Measurements from ENCODE around the gene SV2C.
A peak's percentile ranks its signal among the peaks of the same experiment; 100 is the strongest.
"Not testable (repeated sequence)": the region's sequence is repeated elsewhere in the genome, so short reads cannot be mapped to it uniquely, and the experiment has no call there.

Gene SV2C

GRCh38 chr5:76291305-76292077 lies 208.3 kb downstream of the SV2C start:
- no peaks in the 10 kb centered on the region for H3K9me3 Mint-ChIP-seq (ENCODE audit: low read depth)
- no peak overlapping the region for H3K4me3 Mint-ChIP-seq
- no peak overlapping the region for H3K27ac Mint-ChIP-seq
- H3K36me3 Mint-ChIP-seq = no peaks in the 10 kb centered on the region
- no peaks in the 10 kb centered on the region for H3K4me1 Mint-ChIP-seq (ENCODE audit: low read depth)
- no peaks in the 10 kb centered on the region for H3K27me3 Mint-ChIP-seq

- Mint-ChIP-seq H3K4me1 (ENCODE audit: low read depth) (no peaks in the 10 kb centered on the region), H3K27me3 (no peaks in the 10 kb centered on the region), H3K4me3 (no peak overlapping the region), H3K27ac (no peak overlapping the region), H3K9me3 (ENCODE audit: low read depth) (no peaks in the 10 kb centered on the region), H3K36me3 (no peaks in the 10 kb centered on the region)
Observed at GRCh38 chr5:76292620-76293322, 209.6 kb downstream of the SV2C start.

GRCh38 chr5:76294573-76294972 lies 211.4 kb downstream of the SV2C start:
- no peaks in the 10 kb centered on the region for H3K27me3 Mint-ChIP-seq
- no peaks in the 10 kb centered on the region for H3K9me3 Mint-ChIP-seq (ENCODE audit: low read depth)
- H3K4me1 Mint-ChIP-seq (ENCODE audit: low read depth) = peaks cover 10% of the 10 kb centered on the region
- no peak overlapping the region for H3K27ac Mint-ChIP-seq
- H3K4me3 Mint-ChIP-seq = no peak overlapping the region
- no peaks in the 10 kb centered on the region for H3K36me3 Mint-ChIP-seq

- H3K27me3 Mint-ChIP-seq = no peaks in the 10 kb centered on the region
- H3K4me3 Mint-ChIP-seq = no peak overlapping the region
- no peaks in the 10 kb centered on the region for H3K36me3 Mint-ChIP-seq
- no peaks in the 10 kb centered on the region for H3K9me3 Mint-ChIP-seq (ENCODE audit: low read depth)
- H3K27ac Mint-ChIP-seq = no peak overlapping the region
- H3K4me1 Mint-ChIP-seq (ENCODE audit: low read depth) = peaks cover 19% of the 10 kb centered on the region
Observed at GRCh38 chr5:76298852-76299251, 215.7 kb downstream of the SV2C start.

- Mint-ChIP-seq H3K4me3 (no peak overlapping the region), H3K27me3 (no peaks in the 10 kb centered on the region), H3K36me3 (no peaks in the 10 kb centered on the region), H3K4me1 (ENCODE audit: low read depth) (peaks cover 26% of the 10 kb centered on the region), H3K9me3 (ENCODE audit: low read depth) (peaks cover 5% of the 10 kb centered on the region), H3K27ac (no peak overlapping the region)
Observed at GRCh38 chr5:76299592-76299991, 216.4 kb downstream of the SV2C start.

- Mint-ChIP-seq H3K4me1 (ENCODE audit: low read depth) (peaks cover 26% of the 10 kb centered on the region), H3K9me3 (ENCODE audit: low read depth) (peaks cover 12% of the 10 kb centered on the region)
- not testable (repeated sequence) for H3K4me3 Mint-ChIP-seq, H3K27ac Mint-ChIP-seq, H3K27me3 Mint-ChIP-seq, H3K36me3 Mint-ChIP-seq
Observed at GRCh38 chr5:76301932-76302331, 218.7 kb downstream of the SV2C start.

GRCh38 chr5:76302661-76303060 lies 219.5 kb downstream of the SV2C start:
- H3K27me3 Mint-ChIP-seq, H3K4me3 Mint-ChIP-seq, H3K27ac Mint-ChIP-seq, H3K36me3 Mint-ChIP-seq: not testable (repeated sequence)
- H3K9me3 Mint-ChIP-seq (ENCODE audit: low read depth) = peaks cover 12% of the 10 kb centered on the region
- peaks cover 26% of the 10 kb centered on the region for H3K4me1 Mint-ChIP-seq (ENCODE audit: low read depth)

- peaks cover 4% of the 10 kb centered on the region for H3K36me3 Mint-ChIP-seq
- peak overlapping the region; percentile 58 for H3K27ac Mint-ChIP-seq
- H3K9me3 Mint-ChIP-seq (ENCODE audit: low read depth) = peaks cover 12% of the 10 kb centered on the region
- H3K4me1 Mint-ChIP-seq (ENCODE audit: low read depth) = peaks cover 23% of the 10 kb centered on the region
- no peaks in the 10 kb centered on the region for H3K27me3 Mint-ChIP-seq
- H3K4me3 Mint-ChIP-seq = no peak overlapping the region
Observed at GRCh38 chr5:76303921-76304320, 220.7 kb downstream of the SV2C start.

GRCh38 chr5:76305269-76305668 lies 222.1 kb downstream of the SV2C start:
- peaks cover 4% of the 10 kb centered on the region for H3K36me3 Mint-ChIP-seq
- H3K9me3 Mint-ChIP-seq (ENCODE audit: low read depth) = peaks cover 12% of the 10 kb centered on the region
- H3K4me1 Mint-ChIP-seq (ENCODE audit: low read depth) = peaks cover 14% of the 10 kb centered on the region
- no peak overlapping the region for H3K4me3 Mint-ChIP-seq
- H3K27me3 Mint-ChIP-seq = no peaks in the 10 kb centered on the region
- H3K27ac Mint-ChIP-seq = no peak overlapping the region

- Mint-ChIP-seq H3K27ac (no peak overlapping the region), H3K27me3 (no peaks in the 10 kb centered on the region), H3K36me3 (peaks cover 4% of the 10 kb centered on the region), H3K9me3 (ENCODE audit: low read depth) (peaks cover 12% of the 10 kb centered on the region), H3K4me3 (no peak overlapping the region), H3K4me1 (ENCODE audit: low read depth) (peaks cover 12% of the 10 kb centered on the region)
Observed at GRCh38 chr5:76305775-76306174, 222.6 kb downstream of the SV2C start.

- Mint-ChIP-seq H3K9me3 (ENCODE audit: low read depth) (peaks cover under 1% of the 10 kb centered on the region), H3K4me1 (ENCODE audit: low read depth) (no peaks in the 10 kb centered on the region), H3K36me3 (no peaks in the 10 kb centered on the region), H3K27ac (no peak overlapping the region), H3K4me3 (no peak overlapping the region), H3K27me3 (no peaks in the 10 kb centered on the region)
Observed at GRCh38 chr5:76310208-76310607, 227.0 kb downstream of the SV2C start.

GRCh38 chr5:76312783-76313182 lies 229.6 kb downstream of the SV2C start:
- H3K4me3 Mint-ChIP-seq = no peak overlapping the region
- H3K9me3 Mint-ChIP-seq (ENCODE audit: low read depth) = no peaks in the 10 kb centered on the region

GRCh38 chr5:76314643-76315042 lies 231.5 kb downstream of the SV2C start:
- no peaks in the 10 kb centered on the region for H3K9me3 Mint-ChIP-seq (ENCODE audit: low read depth)
- no peaks in the 10 kb centered on the region for H3K4me1 Mint-ChIP-seq (ENCODE audit: low read depth)
- H3K36me3 Mint-ChIP-seq = no peaks in the 10 kb centered on the region
- H3K4me3 Mint-ChIP-seq = no peak overlapping the region
- H3K27me3 Mint-ChIP-seq = no peaks in the 10 kb centered on the region
- no peak overlapping the region for H3K27ac Mint-ChIP-seq

More at GRCh38 chr5:76312783-76313182, 229.6 kb downstream of the SV2C start:
- Mint-ChIP-seq H3K27me3 (no peaks in the 10 kb centered on the region), H3K36me3 (no peaks in the 10 kb centered on the region), H3K4me1 (ENCODE audit: low read depth) (no peaks in the 10 kb centered on the region), H3K27ac (no peak overlapping the region)

GRCh38 chr5:76319673-76320072 lies 236.5 kb downstream of the SV2C start:
- Mint-ChIP-seq H3K4me3 (no peak overlapping the region), H3K27me3 (no peaks in the 10 kb centered on the region), H3K36me3 (no peaks in the 10 kb centered on the region), H3K4me1 (ENCODE audit: low read depth) (peaks cover 2% of the 10 kb centered on the region), H3K27ac (no peak overlapping the region), H3K9me3 (ENCODE audit: low read depth) (no peaks in the 10 kb centered on the region)

GRCh38 chr5:76323494-76323893 lies 240.3 kb downstream of the SV2C start:
- H3K27me3 Mint-ChIP-seq; H3K4me3 Mint-ChIP-seq; H3K27ac Mint-ChIP-seq; H3K9me3 Mint-ChIP-seq (ENCODE audit: low read depth); H3K36me3 Mint-ChIP-seq: not testable (repeated sequence)
- peaks cover 39% of the 10 kb centered on the region for H3K4me1 Mint-ChIP-seq (ENCODE audit: low read depth)

All from activated naive CD8-positive, alpha-beta T cell (primary cell).